Retina (tissue), 1 donor: ENCODE results near the gene GET4.
"Not testable (repeated sequence)": the region's sequence is repeated elsewhere in the genome, so short reads cannot be mapped to it uniquely, and the experiment has no call there.

Source experiments
- DNase-seq: peaks from one replicate; pipeline ENCODE4 v3.0.0-alpha.2; 2016

GET4 gene

GRCh38 chr7:931871-932650 lies 55.7 kb downstream of the GET4 start:
- no peak for DNase-seq

DNA sequence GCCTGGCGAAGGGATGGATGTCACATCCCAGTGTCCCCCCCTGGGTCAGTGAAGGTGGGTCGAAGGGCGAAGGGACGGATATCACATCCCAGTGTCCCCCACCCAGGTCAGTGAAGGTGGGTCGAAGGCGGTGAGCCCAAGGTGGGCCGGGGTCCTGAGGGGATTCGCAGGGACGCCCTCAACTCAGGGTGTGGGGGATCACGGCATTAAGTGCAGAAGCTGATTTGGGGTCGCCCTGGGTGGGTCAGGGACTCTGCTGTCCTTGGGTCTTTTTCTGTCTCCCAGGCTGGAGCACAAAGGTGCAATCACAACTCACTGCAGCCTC lies 56.3 kb downstream of the GET4 start:
- DNase-seq, result no peak

DNA sequence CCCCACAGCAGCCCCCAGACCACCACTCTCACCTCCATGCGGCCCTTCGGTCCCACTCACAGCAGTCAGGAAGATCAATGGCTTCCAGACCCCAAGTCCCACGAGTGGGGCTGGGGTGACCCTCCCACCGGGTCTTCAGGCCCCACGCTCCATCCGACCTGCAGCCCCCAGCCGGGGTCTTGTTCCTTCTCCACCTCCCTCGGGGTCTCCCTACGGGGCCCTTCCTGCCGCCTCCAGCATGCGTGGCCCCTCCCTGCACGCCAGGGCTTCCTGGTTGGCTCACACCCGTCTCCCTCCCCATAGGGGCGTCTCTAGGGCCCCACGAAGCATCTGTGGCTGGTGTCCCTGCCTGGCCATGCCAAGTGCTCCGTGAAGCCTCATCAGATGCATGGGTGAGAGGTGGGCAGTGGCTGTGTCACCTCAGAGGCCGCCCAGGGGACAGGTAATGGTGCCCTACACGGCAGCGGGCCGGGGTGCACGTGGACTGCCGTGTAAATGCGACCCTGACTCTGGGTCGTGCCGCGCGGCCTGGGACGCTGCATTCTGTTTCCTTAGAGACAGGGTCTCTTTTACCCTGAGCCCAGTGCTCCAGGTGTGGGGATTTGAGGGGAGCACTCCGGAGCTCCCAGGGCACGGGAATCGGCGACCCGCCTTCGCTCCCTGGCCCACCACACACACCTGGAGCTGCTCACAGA lies 58.3 kb downstream of the GET4 start:
- DNase-seq, result no peak

GRCh38 chr7:935164-935873 lies 59.0 kb downstream of the GET4 start:
- DNase-seq, result no peak

GRCh38 chr7:935874-936385 lies 59.6 kb downstream of the GET4 start:
- no peak for DNase-seq

GRCh38 chr7:936386-937054 lies 60.2 kb downstream of the GET4 start:
- no peak for DNase-seq

DNA sequence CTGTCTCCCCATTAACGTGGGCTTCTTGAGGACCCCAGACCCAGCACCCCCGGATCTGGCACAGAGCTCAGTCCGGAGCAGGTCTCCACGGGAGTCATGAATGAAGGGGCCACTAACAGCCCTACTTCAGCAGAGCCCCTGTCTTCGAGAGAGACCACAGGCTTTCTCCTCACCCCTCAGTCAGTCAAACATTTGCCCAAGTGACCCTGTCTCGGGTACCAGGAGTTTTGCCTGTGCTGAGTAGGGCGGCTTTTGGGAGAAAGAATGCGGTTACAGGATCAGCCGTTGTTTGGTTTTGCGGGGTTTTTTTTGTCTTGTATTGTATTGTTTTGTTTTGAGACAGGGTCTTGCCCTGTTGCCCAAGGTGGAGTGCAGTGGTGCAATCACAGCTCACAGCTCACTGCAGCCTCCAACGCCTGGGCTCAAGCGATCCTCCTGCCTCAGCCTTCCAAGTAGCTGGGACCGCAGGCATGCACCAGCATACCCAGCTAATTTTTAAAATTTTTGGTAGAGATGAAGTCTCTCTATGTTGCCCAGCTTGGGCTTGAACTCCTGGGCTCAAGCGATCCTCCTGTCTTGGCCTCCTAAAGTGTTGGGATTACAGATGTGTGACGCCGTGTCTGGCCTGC lies 61.6 kb downstream of the GET4 start:
- no peak for DNase-seq

DNA sequence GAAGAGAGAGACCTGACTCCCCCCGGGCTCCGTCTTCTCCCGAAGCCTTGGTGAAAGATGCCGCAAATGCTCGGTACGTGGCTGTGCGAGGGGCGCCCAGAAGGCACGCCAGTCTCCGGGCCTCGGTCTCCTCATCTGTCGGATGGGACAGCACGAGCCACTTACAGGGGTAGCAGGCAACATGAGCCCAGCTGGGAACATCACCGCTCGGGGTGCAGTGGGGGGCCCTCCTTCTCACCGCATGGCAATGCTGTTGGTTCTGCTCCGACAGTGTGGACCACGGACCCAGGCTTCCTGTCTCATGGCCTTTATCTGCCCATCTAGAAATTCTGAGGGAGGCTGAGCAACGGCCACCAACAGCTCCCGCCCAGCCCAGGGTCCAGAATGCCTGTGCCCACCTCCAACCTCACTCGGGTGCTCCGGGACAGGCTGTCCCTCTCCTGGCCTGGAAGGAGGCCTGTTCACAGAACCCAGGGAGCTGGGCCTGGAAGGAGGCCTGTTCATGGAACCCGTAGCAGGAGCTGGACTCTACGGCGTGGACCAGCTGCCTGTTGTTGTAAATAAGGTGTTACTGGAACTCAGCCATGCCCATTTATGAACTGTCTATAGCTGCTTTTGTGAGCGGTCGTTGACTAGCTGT lies 62.3 kb downstream of the GET4 start:
- DNase-seq, result no peak

DNA sequence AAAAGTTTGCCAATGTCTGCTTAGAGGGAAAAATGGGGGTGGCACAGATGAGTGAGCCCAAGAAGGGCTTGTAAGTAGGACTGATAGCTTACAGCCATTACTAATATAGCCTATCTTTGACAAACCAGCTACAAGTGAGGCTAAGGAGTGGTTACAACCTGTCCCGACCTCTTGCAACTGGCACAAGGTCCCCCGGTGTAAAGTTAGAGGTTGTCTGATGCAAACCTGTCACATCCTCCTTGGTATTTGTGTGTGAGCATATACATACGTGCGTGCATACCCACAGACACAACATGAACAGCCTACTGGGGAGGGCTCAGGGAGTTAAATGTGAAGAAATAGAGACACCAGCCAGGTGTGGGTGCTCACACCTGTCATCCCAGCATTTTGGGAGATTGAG lies 63.5 kb downstream of the GET4 start:
- no peak for DNase-seq

- no peak for DNase-seq
Observed at GRCh38 chr7:940599-941408, 64.5 kb downstream of the GET4 start.

DNA sequence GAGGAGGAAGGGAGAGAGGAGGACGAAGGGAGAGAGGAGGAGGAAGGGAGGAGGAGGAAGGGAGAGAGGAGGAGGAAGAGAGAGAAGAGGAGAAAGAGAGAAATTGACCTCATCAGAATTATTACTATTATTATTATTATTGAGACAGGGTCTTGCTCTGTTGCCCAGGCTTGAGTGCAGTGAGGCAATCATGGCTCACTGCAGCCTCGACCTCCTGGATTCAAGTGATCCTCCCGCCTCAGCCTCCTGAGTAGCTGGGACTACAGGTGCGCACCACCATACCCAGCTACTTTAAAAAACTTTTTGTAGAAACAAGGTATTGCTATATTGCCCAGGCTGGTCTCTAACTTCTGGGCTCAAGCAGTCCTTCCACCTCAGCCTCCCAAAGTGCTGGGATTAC lies 67.4 kb downstream of the GET4 start:
- not testable (repeated sequence) for DNase-seq

- no peak for DNase-seq
Observed at GRCh38 chr7:944744-945143, 68.4 kb downstream of the GET4 start.

- DNase-seq, result no peak
Observed at GRCh38 chr7:945147-945555, 68.8 kb downstream of the GET4 start.

- no peak for DNase-seq
Observed at GRCh38 chr7:945556-946255, 69.4 kb downstream of the GET4 start.
